Loucy (cell line): ENCODE results near the gene AFF2.

Experiments
- CTCF ChIP-seq: fragments of 200-600 bp; sonication (generic); conservative IDR thresholded peaks from 2 replicates; pipeline ENCODE4 v1.5.1; 2014; ENCODE audit warnings: mild to moderate bottlenecking, antibody characterized with exemption, low read length
- EZH2phosphoT487 ChIP-seq: fragments of 200-600 bp; IDR thresholded peaks from 2 replicates; pipeline ENCODE4 v1.6.1; 2018; ENCODE audit warnings: antibody characterized with exemption, mild to moderate bottlenecking, moderate library complexity, borderline replicate concordance

GRCh38 chrX:148902581-148902980 is 402.2 kb downstream of the AFF2 start:
- no peak for TF ChIP-seq CTCF
- no peak for TF ChIP-seq EZH2phosphoT487
